HG03095 (cell line): ENCODE measurements around the gene EXOSC10.
"Not testable (repeated sequence)": the region's sequence is repeated elsewhere in the genome, so short reads cannot be mapped to it uniquely, and the experiment has no call there.

ENCODE experiments used
- ATAC-seq: cut with Tn5 transposase; IDR thresholded peaks from one replicate; pipeline ENCODE4 v1.9.1; 2021; ENCODE audit warnings: moderate library complexity; ENCODE audit not compliant: unreplicated experiment

EXOSC10 gene

DNA sequence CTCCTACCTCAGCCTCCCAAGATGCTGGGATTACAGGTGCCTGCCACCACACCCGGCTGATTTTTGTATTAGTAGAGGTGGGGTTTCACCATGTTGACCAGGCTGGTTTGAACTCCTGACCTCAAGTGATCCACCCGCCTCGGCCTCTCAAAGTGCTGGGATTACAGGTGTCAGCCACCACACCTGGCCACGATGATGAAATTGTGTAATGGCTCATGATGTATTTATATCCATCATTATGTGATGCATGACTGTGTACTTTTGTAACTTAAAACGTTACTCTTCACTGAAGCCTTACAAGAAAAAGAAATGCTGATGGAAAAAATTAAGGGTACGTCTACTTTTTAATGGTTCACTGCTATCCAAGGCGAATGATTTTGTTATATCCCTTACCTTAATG lies 79.7 kb downstream of the EXOSC10 start:
- no peak for ATAC-seq

DNA sequence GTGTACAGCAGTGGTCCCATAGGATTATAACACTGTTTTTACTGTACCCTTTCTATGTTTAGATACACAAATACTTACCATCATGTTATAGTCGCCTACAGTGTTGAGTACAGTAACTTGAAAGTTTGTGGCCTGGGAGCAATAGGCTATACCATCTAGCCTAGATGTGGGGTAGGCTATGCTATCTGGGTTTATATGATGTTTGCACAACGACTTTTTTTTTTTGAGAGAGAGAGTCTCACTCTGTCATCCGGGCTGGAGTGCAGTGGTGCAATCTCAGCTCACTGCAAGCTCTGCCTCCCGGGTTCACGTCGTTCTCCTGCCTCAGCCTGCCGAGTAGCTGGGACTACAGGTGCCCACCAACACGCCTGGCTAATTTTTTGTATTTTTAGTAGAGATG lies 80.3 kb downstream of the EXOSC10 start:
- not testable (repeated sequence) for ATAC-seq
